IPS DF 6.9 (cell line): ENCODE results near the gene PGR.
A peak's percentile ranks its signal among the peaks of the same experiment; 100 is the strongest.

Experiments
- DNase-seq: peaks from one replicate; pipeline ENCODE4 v3.0.0-alpha.2; 2013; ENCODE audit warnings: low read depth, low spot score
- H3K27ac ChIP-seq: one replicate; pipeline ENCODE4 v1.5.1; 2013; ENCODE audit warnings: low read length, control low read depth
- H3K27me3 ChIP-seq: 2 replicates; pipeline ENCODE4 v1.6.1; 2013; ENCODE audit warnings: mild to moderate bottlenecking, low read length; ENCODE audit not compliant: control insufficient read depth, insufficient read depth
- H3K36me3 ChIP-seq: 2 replicates; pipeline ENCODE4 v1.6.1; 2013; ENCODE audit warnings: low read length; ENCODE audit not compliant: control insufficient read depth, insufficient read depth
- H3K4me1 ChIP-seq: 2 replicates; pipeline ENCODE4 v1.6.1; 2013; ENCODE audit warnings: low read length; ENCODE audit not compliant: control insufficient read depth, insufficient read depth
- H3K4me3 ChIP-seq: 2 replicates; pipeline ENCODE4 v1.5.1; 2013; ENCODE audit warnings: mild to moderate bottlenecking, low read length
- H3K9me3 ChIP-seq: 2 replicates; pipeline ENCODE4 v1.6.1; 2013; ENCODE audit warnings: low read length, inconsistent platforms; ENCODE audit not compliant: control insufficient read depth, insufficient read depth
- WGBS: extraction: QIAGEN DNeasy Blood & Tissue Kit; methylation state at CpG from one replicate; pipeline ENCODE4 v1.1.7; 2013; ENCODE audit warnings: mixed read lengths, missing lambda C conversion rate; ENCODE audit not compliant: insufficient read length, insufficient coverage; 5-methylcytosine and 5-hydroxymethylcytosine counted together

Gene PGR

GRCh38 chr11:101126551-101127196 is 2.9 kb downstream of the PGR start:
- no peak for DNase-seq
- WGBS, result no CpG with 5 or more reads among the region's 18 CpGs
- no peaks in the 10 kb centered on the region for H3K36me3 ChIP-seq
- H3K4me3 ChIP-seq, result peak overlapping the region; percentile 47; the same call in 1 of the 2 replicates
- no peaks in the 10 kb centered on the region for H3K4me1 ChIP-seq
- H3K27me3 ChIP-seq, result peaks cover 34% of the 10 kb centered on the region
- H3K9me3 ChIP-seq, result no peaks in the 10 kb centered on the region
- no peak overlapping the region for H3K27ac ChIP-seq

DNA sequence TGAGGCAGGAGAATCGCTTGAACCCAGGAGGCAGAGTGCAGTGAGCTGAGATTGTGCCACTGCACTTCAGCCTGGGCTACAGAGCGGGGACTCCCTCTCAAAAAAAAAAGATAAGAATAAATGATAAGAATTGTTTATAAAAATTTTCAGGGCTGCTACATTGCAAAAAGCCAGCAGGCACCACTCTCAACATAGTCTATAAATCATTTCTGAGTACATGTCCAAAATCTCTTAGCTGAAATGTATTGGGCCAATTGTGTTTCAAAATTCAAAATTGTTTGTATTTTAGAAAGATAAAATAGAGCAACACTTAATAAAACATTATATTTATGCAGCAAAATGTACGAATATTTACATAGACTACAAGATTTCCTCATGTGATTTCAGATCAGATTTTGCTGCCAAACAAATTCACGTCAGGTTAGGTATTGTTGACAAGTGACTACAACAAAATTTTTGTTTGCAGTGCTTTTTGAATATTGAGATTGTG is 13.9 kb downstream of the PGR start:
- Histone ChIP-seq H3K27ac (no peak overlapping the region), H3K4me3 (no peak overlapping the region), H3K9me3 (no peaks in the 10 kb centered on the region), H3K4me1 (no peaks in the 10 kb centered on the region), H3K27me3 (no peaks in the 10 kb centered on the region), H3K36me3 (no peaks in the 10 kb centered on the region)
- WGBS, result no CpG with 5 or more reads among the region's 4 CpGs
- DNase-seq, result no peak

DNA sequence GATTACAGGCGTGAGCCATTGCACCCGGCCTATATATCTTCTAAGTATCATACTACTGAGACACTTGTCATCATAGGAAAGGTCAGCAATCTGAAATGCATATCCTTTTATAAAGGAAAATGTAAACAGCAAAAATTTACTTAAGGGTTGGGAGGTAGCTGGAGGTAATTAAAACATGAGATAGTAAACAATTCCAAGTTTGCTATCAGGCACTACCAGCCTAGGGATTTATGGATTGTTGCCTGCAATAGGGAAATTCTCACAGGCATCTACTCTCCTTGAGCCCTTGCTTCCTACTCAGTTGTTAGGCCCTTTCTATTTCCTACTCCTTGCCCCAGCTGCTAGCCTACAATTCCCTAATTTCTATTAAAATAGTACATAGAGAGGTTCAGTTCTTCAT is 16.1 kb downstream of the PGR start:
- Histone ChIP-seq H3K4me1 (no peaks in the 10 kb centered on the region), H3K27ac (no peak overlapping the region), H3K4me3 (no peak overlapping the region), H3K27me3 (no peaks in the 10 kb centered on the region), H3K9me3 (no peaks in the 10 kb centered on the region), H3K36me3 (no peaks in the 10 kb centered on the region)
- no peak for DNase-seq
- no CpG with 5 or more reads among the region's 2 CpGs for WGBS

DNA sequence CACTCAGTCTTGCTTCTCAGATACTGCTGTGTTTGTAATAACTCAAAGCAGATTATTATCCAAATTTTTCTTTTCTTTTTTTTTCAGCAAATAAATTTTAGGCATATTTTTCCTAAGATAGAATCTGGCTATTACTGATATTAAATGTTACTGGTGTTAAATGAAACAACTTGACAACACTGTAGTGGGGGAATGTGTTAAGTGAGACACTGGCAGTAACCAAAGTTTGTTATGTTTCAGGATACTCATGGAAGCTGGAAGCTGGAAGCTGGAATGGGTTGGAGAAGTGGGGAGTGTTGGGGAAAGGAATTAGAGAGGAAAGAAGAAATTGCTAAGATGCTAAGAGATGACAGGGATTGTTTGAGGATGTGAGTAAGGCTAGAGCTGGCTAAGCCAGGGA is 24.9 kb downstream of the PGR start:
- H3K4me1 ChIP-seq, result no peaks in the 10 kb centered on the region
- H3K27me3 ChIP-seq, result no peaks in the 10 kb centered on the region
- no peak overlapping the region for H3K4me3 ChIP-seq
- no peak overlapping the region for H3K27ac ChIP-seq
- no peaks in the 10 kb centered on the region for H3K9me3 ChIP-seq
- DNase-seq, result no peak
- no peaks in the 10 kb centered on the region for H3K36me3 ChIP-seq

GRCh38 chr11:101103433-101103832 is 26.2 kb downstream of the PGR start:
- WGBS, result no CpG with 5 or more reads among the region's 2 CpGs
- Histone ChIP-seq H3K27ac (no peak overlapping the region), H3K9me3 (no peaks in the 10 kb centered on the region), H3K4me1 (no peaks in the 10 kb centered on the region), H3K36me3 (no peaks in the 10 kb centered on the region), H3K4me3 (no peak overlapping the region), H3K27me3 (no peaks in the 10 kb centered on the region)
- no peak for DNase-seq

DNA sequence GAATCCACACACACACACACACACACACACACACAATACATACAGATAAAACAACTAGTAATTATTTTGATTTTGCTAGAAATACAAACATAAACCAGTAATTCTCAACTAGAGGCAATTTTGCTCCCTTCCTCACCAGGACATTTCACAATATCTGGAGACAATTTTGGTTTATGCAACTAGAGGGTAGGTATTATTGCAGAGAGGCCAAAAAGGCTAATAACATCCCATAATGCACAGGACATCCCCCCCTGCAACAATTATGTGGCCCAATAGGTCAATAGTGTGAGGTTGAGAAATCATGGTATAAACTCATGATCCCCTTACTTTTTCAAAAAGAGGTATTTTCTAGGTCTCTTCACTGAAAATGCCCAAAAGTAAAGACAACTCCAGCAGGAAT is 29.0 kb downstream of the PGR start:
- H3K27ac ChIP-seq, result no peak overlapping the region
- no peaks in the 10 kb centered on the region for H3K4me1 ChIP-seq
- H3K36me3 ChIP-seq, result no peaks in the 10 kb centered on the region
- no peaks in the 10 kb centered on the region for H3K27me3 ChIP-seq
- no peak for DNase-seq
- H3K9me3 ChIP-seq, result no peaks in the 10 kb centered on the region
- no peak overlapping the region for H3K4me3 ChIP-seq

DNA sequence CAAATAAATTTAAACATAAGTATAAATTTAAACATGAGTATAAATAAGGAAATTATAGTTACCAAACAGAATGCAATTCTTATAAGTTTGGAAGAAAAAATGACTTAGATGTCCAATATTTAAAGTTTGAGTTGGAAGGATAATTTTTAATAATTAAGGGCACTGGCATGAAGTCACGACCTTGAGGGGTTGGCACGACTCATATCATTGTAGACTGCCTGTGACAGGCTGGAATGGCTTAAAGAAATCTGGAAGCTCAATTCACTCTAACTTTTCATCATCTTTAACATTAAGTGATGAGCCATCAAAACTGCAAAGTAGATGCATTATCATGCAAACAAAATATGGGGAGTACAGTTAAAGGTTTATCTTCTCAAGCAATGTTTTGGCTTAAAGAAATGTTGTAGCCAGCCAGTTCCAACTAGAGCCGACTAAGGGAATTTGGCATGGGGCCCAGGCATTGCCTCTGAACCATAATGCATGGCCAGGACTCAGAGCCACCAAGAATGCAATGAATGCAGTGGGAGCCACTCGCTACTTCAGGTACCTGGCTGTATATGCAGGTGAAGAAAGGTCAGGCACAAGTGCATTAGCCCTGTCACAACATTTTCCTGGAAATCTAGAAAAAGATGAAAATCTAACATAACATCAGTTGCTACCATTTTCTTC is 33.4 kb downstream of the PGR start:
- WGBS, result 100% methylated on average over 1 of the region's 4 CpGs
- no peaks in the 10 kb centered on the region for H3K27me3 ChIP-seq
- H3K27ac ChIP-seq, result no peak overlapping the region
- H3K4me1 ChIP-seq, result no peaks in the 10 kb centered on the region
- no peaks in the 10 kb centered on the region for H3K36me3 ChIP-seq
- no peak overlapping the region for H3K4me3 ChIP-seq
- no peaks in the 10 kb centered on the region for H3K9me3 ChIP-seq
- no peak for DNase-seq

GRCh38 chr11:101091781-101092180 is 37.8 kb downstream of the PGR start:
- no peak for DNase-seq
- WGBS, result no CpG with 5 or more reads among the region's 3 CpGs

GRCh38 chr11:101090679-101091270 is 38.8 kb downstream of the PGR start:
- H3K9me3 ChIP-seq, result no peaks in the 10 kb centered on the region
- no peaks in the 10 kb centered on the region for H3K4me1 ChIP-seq
- H3K4me3 ChIP-seq, result no peak overlapping the region
- H3K36me3 ChIP-seq, result no peaks in the 10 kb centered on the region
- H3K27me3 ChIP-seq, result no peaks in the 10 kb centered on the region
- WGBS, result 100% methylated on average over 1 of the region's 5 CpGs
- no peak for DNase-seq
- H3K27ac ChIP-seq, result no peak overlapping the region

More at GRCh38 chr11:101091781-101092180, 37.8 kb downstream of the PGR start:
- Histone ChIP-seq H3K36me3 (no peaks in the 10 kb centered on the region), H3K27ac (no peak overlapping the region), H3K9me3 (no peaks in the 10 kb centered on the region), H3K4me3 (no peak overlapping the region), H3K27me3 (no peaks in the 10 kb centered on the region), H3K4me1 (no peaks in the 10 kb centered on the region)

DNA sequence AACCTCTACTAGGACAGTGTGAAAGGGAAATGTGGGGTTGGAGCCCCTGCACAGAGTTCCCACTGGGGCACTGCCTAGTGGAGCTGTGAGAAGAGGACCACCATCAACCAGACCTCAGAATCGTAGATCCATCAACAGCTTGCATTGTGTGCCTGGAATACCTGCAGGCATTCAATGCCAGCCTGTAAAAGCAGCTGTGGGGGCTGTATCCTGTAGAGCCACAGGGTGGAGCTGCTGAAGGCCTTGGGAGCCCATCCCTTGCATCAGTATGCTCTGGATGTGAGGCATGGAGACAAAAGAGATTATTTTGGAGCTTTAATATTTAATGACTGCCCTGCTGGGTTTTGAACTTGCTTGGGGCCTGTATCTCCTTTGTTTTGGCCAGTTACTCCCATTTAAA is 46.3 kb downstream of the PGR start:
- no peak overlapping the region for H3K4me3 ChIP-seq
- no peaks in the 10 kb centered on the region for H3K27me3 ChIP-seq
- no peaks in the 10 kb centered on the region for H3K4me1 ChIP-seq
- no peak overlapping the region for H3K27ac ChIP-seq
- H3K36me3 ChIP-seq, result no peaks in the 10 kb centered on the region
- WGBS, result no CpG with 5 or more reads among the region's 1 CpG
- H3K9me3 ChIP-seq, result no peaks in the 10 kb centered on the region; the same call in 1 of the 2 replicates
- no peak for DNase-seq

- DNase-seq, result no peak
- no peaks in the 10 kb centered on the region; the same call in 1 of the 2 replicates for H3K9me3 ChIP-seq
- H3K27me3 ChIP-seq, result no peaks in the 10 kb centered on the region
- no peaks in the 10 kb centered on the region for H3K4me1 ChIP-seq
- no peak overlapping the region for H3K27ac ChIP-seq
- H3K36me3 ChIP-seq, result no peaks in the 10 kb centered on the region
- H3K4me3 ChIP-seq, result no peak overlapping the region
Measured at GRCh38 chr11:101082813-101083212, 46.8 kb downstream of the PGR start.
